Measurements from ENCODE around the gene MAPK1.
A peak's percentile ranks its signal among the peaks of the same experiment; 100 is the strongest.
"Not testable (repeated sequence)": the region's sequence is repeated elsewhere in the genome, so short reads cannot be mapped to it uniquely, and the experiment has no call there.

Gene MAPK1

GRCh38 chr22:21881841-21882753 lies 14.7 kb upstream of the MAPK1 start:
- DNase-seq (ENCODE audit: low spot score), result no peak

GRCh38 chr22:21876486-21877176 lies 9.2 kb upstream of the MAPK1 start:
- no peak for DNase-seq (ENCODE audit: low spot score)

GRCh38 chr22:21874953-21875352 lies 7.5 kb upstream of the MAPK1 start:
- DNase-seq (ENCODE audit: low spot score), result not testable (repeated sequence)

- DNase-seq (ENCODE audit: low spot score), result no peak
These were observed 6.2 kb upstream of the MAPK1 start for GRCh38 chr22:21873619-21874018.

GRCh38 chr22:21872741-21873140 lies 5.3 kb upstream of the MAPK1 start:
- DNase-seq (ENCODE audit: low spot score), result not testable (repeated sequence)

- no peak for DNase-seq (ENCODE audit: low spot score)
These were observed 1.2 kb upstream of the MAPK1 start for GRCh38 chr22:21868651-21869050.

- peak; percentile 33 for DNase-seq (ENCODE audit: low spot score)
These were observed 465 bp downstream of the MAPK1 start for GRCh38 chr22:21866833-21867527.

GRCh38 chr22:21865041-21865440 lies 2.4 kb downstream of the MAPK1 start:
- no peak for DNase-seq (ENCODE audit: low spot score)

GRCh38 chr22:21862386-21863245 lies 4.8 kb downstream of the MAPK1 start:
- no peak for DNase-seq (ENCODE audit: low spot score)

- DNase-seq (ENCODE audit: low spot score), result no peak
These were observed 5.6 kb downstream of the MAPK1 start for GRCh38 chr22:21861851-21862250.

GRCh38 chr22:21861264-21861848 lies 6.1 kb downstream of the MAPK1 start:
- DNase-seq (ENCODE audit: low spot score), result no peak

- DNase-seq (ENCODE audit: low spot score), result no peak
These were observed 6.9 kb downstream of the MAPK1 start for GRCh38 chr22:21860491-21861039.

- no peak for DNase-seq (ENCODE audit: low spot score)
These were observed 9.2 kb downstream of the MAPK1 start for GRCh38 chr22:21858025-21858764.

- DNase-seq (ENCODE audit: low spot score), result no peak
These were observed 9.9 kb downstream of the MAPK1 start for GRCh38 chr22:21857481-21857914.

GRCh38 chr22:21856868-21857267 lies 10.6 kb downstream of the MAPK1 start:
- no peak for DNase-seq (ENCODE audit: low spot score)

GRCh38 chr22:21856197-21856596 lies 11.2 kb downstream of the MAPK1 start:
- DNase-seq (ENCODE audit: low spot score), result no peak

- no peak for DNase-seq (ENCODE audit: low spot score)
These were observed 11.8 kb downstream of the MAPK1 start for GRCh38 chr22:21855676-21856075.

GRCh38 chr22:21850660-21851059 lies 16.8 kb downstream of the MAPK1 start:
- no peak for DNase-seq (ENCODE audit: low spot score)

- DNase-seq (ENCODE audit: low spot score), result no peak
These were observed 18.0 kb downstream of the MAPK1 start for GRCh38 chr22:21849489-21849888.

GRCh38 chr22:21848057-21848456 lies 19.4 kb downstream of the MAPK1 start:
- DNase-seq (ENCODE audit: low spot score), result not testable (repeated sequence)

Measured in SW480 (cell line).